GM12892 (cell line): Measurements from ENCODE around the gene EIF2S1.

Experiments
- POLR2A ChIP-seq: IDR thresholded peaks from 2 replicates; pipeline ENCODE4 v1.6.1; 2011; ENCODE audit warnings: low read depth, low read length, control low read depth
- TAF1 ChIP-seq: IDR thresholded peaks from 2 replicates; pipeline ENCODE4 v1.6.1; 2011; ENCODE audit warnings: low read depth, mild to moderate bottlenecking, control low read depth, low read length, borderline replicate concordance

DNA sequence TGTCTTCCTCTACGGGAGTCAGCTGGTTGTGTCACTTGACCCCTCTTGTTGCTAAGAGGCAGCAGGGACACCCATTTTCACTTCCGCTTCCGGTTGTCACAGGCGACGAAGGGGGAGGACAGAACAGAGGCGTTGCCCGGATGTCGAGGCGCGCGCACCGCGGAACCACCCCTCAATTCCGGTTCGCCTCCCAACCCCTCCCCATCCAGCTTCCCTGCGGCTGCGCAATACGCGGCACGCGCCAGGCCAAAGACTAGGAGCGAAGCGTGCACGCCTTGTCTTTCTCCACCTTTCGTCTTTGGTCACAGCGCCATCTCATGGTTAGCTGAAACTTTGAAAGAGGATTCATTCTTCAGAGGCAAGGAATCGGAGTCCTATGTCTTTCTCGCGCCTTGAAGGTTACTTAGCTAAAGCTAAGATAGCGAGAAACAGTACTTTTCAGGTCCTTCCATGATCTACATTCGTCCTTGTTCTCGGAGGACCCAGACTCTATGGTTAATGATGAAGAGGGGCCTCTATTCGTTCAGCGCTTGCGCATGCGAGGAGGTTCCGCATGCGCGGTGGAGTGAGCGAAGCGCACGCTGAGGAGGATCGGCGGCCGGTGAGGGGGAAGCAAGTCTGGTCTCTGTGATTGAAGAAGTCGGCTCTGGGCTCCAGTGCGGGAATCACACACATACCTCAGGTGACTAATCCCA is at the start of gene EIF2S1, which contains the start of gene ATP6V1D:
- peak; percentile 93 for TF ChIP-seq POLR2A
- TF ChIP-seq TAF1: peak; percentile 85
